HG02852 (cell line): ENCODE measurements around the gene HPS5.

Source experiments
- ATAC-seq: cut with Tn5 transposase; IDR thresholded peaks from one replicate; pipeline ENCODE4 v1.9.1; 2021; ENCODE audit warnings: mild to moderate bottlenecking, moderate library complexity; ENCODE audit not compliant: unreplicated experiment

HPS5 gene

GRCh38 chr11:18321578-18321968, 367 bp downstream of the HPS5 start:
- peak; percentile 6 for ATAC-seq

- ATAC-seq = no peak
These were observed 1.3 kb downstream of the HPS5 start for GRCh38 chr11:18320617-18321016.

GRCh38 chr11:18319914-18320313, 2.0 kb downstream of the HPS5 start:
- ATAC-seq = no peak

DNA sequence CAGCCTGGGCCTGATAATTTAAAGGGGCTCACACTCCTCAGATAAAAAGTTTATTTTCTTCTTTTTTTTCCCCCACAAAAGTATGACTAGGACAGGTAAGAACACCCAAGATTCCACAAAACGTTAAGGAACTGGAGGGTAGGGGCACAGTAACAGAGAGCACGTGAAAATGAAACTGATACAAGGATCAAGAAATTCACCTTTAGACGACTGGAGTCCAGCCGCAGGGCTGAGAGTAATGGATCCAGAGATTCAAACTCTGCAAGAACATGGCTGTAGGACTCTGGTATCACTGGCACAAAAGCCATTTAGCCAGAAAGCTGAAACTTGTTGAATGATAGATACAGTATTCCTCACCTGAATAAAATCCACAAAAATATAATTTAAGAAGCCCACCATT, 4.4 kb downstream of the HPS5 start:
- ATAC-seq = no peak

- ATAC-seq = no peak
These were observed 6.0 kb downstream of the HPS5 start for GRCh38 chr11:18315893-18316292.

GRCh38 chr11:18314784-18315523, 7.0 kb downstream of the HPS5 start:
- ATAC-seq = no peak

GRCh38 chr11:18313965-18314763, 7.8 kb downstream of the HPS5 start:
- no peak for ATAC-seq

- ATAC-seq = no peak
These were observed 9.1 kb downstream of the HPS5 start for GRCh38 chr11:18312663-18313420.

GRCh38 chr11:18312012-18312411, 9.9 kb downstream of the HPS5 start:
- ATAC-seq = no peak

- peak; percentile 55 for ATAC-seq
These were observed 11.1 kb downstream of the HPS5 start for GRCh38 chr11:18310800-18311340.

GRCh38 chr11:18309691-18310090, 12.2 kb downstream of the HPS5 start:
- ATAC-seq = no peak

- ATAC-seq = no peak
These were observed 13.7 kb downstream of the HPS5 start for GRCh38 chr11:18308242-18308641.

DNA sequence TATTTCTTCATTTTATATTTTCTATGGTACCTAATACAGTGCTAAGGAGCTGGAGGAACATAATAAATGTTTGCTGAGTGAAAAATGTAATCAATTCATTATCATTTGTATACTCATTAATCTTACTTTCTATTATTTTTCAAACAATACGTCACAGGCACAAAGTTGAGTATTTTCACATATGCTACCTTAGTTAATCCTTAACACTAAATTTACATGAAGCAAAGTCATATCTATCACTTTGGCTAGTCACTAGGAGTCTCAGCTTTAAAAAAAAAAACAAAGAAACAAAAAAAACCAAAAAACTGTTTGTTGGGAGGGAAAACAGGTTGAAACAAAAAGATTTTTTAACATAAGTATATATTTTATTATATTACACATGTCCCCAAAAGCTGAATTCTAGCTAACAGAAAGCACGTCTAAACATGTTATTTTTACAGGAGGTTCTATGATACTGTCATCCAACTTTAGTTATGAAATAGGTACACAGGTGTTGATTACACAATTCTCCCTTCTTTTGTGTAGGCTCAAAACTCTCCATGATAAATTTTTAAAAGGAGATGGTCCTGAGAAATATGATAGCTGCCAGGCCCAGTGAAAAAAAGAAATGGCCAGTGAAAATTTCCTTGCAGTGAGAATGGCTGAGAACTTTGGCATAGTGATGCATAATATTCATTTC, 14.3 kb downstream of the HPS5 start:
- no peak for ATAC-seq

DNA sequence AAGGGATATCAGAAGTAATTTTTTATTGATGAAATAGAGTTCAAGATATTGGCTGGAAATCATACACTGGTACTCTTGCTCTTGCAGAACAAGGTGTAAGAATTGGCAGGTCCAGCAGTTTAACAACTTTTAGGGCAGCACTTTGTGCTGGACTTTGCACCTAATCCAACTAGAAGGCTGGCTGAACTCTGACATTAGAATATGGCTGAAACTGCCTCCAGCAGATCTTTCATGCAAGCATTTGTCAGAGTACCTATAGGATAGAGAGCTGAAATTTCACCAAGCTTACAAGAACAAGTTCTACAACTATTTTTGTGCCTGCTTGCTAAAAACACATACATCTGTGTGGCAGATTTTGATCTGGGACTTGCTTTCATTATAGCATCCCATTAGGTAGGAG, 17.2 kb downstream of the HPS5 start:
- no peak for ATAC-seq

DNA sequence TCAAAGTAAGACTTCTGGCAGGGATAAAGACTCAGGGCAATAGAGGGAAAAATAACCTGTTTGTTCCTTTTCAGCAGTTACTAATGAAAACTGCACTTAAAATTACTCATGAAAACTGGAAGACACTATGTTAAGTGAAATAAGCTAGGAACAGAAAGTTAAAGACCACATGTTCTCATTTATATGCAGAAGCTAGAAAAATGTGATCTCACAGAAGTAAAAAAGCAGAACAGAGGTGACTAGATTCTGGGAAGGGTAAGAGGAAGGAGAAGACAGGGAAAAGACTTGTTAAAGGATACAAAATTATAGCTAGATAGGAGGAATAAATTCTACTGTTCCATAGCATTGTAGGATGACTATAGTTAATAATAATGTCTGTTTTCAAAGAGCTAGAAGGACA, 22.2 kb downstream of the HPS5 start:
- ATAC-seq = no peak

- no peak for ATAC-seq
These were observed 26.6 kb downstream of the HPS5 start for GRCh38 chr11:18295316-18295715.

DNA sequence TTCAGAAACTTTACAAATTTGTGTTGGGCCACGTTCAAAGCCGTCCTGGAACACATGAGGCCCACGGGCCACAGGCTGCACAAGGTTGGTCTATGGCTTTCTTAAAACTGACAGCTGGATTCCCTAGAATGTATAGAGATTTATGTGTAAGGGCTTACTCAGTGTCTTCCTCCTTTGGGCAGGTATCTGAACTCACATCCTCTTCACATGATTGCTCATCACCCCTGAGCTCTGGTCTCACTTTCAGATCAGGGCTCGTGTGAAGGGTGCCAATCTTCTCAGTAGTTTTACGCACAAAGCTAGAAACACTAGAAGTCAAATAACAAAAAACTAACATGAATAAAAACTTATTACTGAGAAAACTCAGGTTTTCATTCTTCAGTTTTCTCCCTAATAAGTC, 27.1 kb downstream of the HPS5 start:
- peak; percentile 64 for ATAC-seq

GRCh38 chr11:18288911-18289310, 33.0 kb downstream of the HPS5 start:
- no peak for ATAC-seq

DNA sequence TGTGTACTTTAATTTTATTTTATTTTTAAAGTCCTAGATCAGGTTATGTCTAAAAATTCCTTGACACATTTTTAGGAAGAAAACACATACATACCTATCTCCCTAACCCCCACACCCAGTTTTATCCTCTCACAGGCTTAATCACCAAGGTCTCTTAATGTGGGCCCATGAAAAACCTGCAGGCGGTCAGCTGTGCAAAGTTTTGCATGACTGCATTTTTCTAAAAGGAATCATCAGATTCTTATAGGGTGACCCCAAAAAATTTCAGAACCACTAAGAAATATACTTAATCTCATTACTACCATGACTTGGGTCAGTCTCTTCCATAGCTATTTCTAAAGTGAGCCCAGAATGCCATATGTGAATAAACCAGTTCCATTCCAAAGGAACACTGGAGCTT, 36.1 kb downstream of the HPS5 start:
- ATAC-seq = no peak

DNA sequence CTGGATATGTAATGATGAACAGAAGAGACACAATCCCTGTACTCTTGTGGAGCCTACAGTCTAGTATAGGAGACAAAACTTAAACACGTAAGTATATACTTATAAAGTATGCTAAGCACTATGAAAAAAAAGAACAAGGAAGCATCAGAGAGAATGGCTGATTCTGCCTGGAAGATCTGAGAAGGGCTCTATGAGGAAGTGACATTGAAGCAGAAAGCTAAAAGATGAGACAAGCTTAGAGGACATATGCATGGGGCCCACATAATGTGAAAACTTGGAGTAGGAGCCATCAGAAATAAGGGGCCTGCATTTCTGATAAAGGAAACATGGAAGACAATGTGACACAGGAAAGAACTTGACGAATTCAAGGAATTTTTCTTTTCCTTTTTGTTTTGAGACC, 39.3 kb downstream of the HPS5 start:
- ATAC-seq = no peak
